HepG2 (cell line): ENCODE measurements around the gene APOD. TPM values are rescaled to one million over a fixed set of nuclear protein-coding genes. Genes with fewer than 3 reads are reported as not detected.

ENCODE experiments used
- ATAC-seq: fragments of 200-7000 bp; cut with Tn5 transposase; 3 replicates; pipeline ENCODE4 v1.9.1; 2020; ENCODE audit warnings: mild to moderate bottlenecking, moderate library complexity
- BruUV-seq: library from RNA; stranded (reverse); fragments of 400-500 nt; replicated peaks from 2 replicates; lab custom pipeline; 2021; lab: Mats Ljungman, UMichigan
- CTCF ChIA-PET: fragments of 300-600 bp; formaldehyde crosslinking; extraction: SDS; loops from one replicate; lab custom pipeline; 2021; ENCODE audit warnings: low total read pairs, inconsistent platforms, low intra/inter-chr PET ratio; lab: Yijun Ruan, JAX
- POLR2A ChIA-PET: fragments of 350-600 bp; sonication (Branson Sonifier 250); formaldehyde crosslinking; loops from one replicate; lab custom pipeline; 2020; ENCODE audit warnings: antibody characterized with exemption, inconsistent platforms; lab: Yijun Ruan, JAX
- DNase-seq: peaks from one replicate; pipeline ENCODE4 v3.0.0-alpha.2; 2015; ENCODE audit warnings: low spot score
- FAIRE-seq: peaks from 3 replicates; lab custom pipeline; 2011; peaks lifted over from hg19 to GRCh38; lab: Jason Lieb, UNC
- H2AFZ ChIP-seq: one replicate; pipeline ENCODE4 v1.6.1; 2011; ENCODE audit warnings: low read length, inconsistent platforms
- H3K27ac ChIP-seq: fragments of 300-600 bp; 3 replicates; pipeline ENCODE4 v1.8.0; 2011; ENCODE audit warnings: mixed run types, mild to moderate bottlenecking, mixed read lengths, low read length, inconsistent platforms; ENCODE audit not compliant: insufficient read depth; ENCODE audit errors: extremely low read length
- H3K27me3 ChIP-seq, 2 experiments: fragments of 200-600 bp in 1 of 2; 2 replicates in 1 of 2; 3 replicates in 1 of 2; pipeline versions ENCODE4 v1.6.0 to v1.8.0; 2011; ENCODE audit warnings: low read length in 2 of 2, mild to moderate bottlenecking in 2 of 2, moderate library complexity in 2 of 2, inconsistent platforms in 1 of 2; ENCODE audit not compliant: insufficient read depth in 2 of 2, control insufficient read depth in 1 of 2
- H3K36me3 ChIP-seq, 2 experiments: fragments of 200-600 bp in 1 of 2; replicated peaks in 1 of 2; 2 replicates in 1 of 2; 3 replicates in 1 of 2; pipeline versions ENCODE4 v1.5.1 to v1.8.0; 2011; ENCODE audit warnings: low read length in 2 of 2, inconsistent platforms in 1 of 2; ENCODE audit not compliant: insufficient read depth in 2 of 2, control insufficient read depth in 1 of 2
- H3K4me1 ChIP-seq: 2 replicates; pipeline ENCODE4 v1.5.1; 2012; ENCODE audit warnings: low read length, inconsistent platforms; ENCODE audit not compliant: insufficient read depth
- H3K4me2 ChIP-seq: 2 replicates; pipeline ENCODE4 v1.6.0; 2011; ENCODE audit warnings: low read depth, low read length, inconsistent platforms
- H3K4me3 ChIP-seq, 3 experiments: fragments of 200-600 bp in 1 of 3; sonication (generic), shearing (Covaris generic) in 1 of 3; replicated peaks in 1 of 3; 2 replicates each; pipeline ENCODE4 v1.5.1; 2011 to 2016; ENCODE audit warnings: low read length in 3 of 3, inconsistent platforms in 2 of 3, low read depth in 2 of 3, mild to moderate bottlenecking in 2 of 3, control low read depth in 1 of 3, mixed read lengths in 1 of 3; ENCODE audit not compliant: insufficient read depth in 1 of 3
- H3K79me2 ChIP-seq: one replicate; pipeline ENCODE4 v1.6.1; 2011; ENCODE audit warnings: low read length, inconsistent platforms; ENCODE audit not compliant: insufficient read depth
- H3K9ac ChIP-seq: 2 replicates; pipeline ENCODE4 v1.6.0; 2011; ENCODE audit warnings: mild to moderate bottlenecking, low read depth, low read length, inconsistent platforms; ENCODE audit not compliant: insufficient read depth
- H3K9me3 ChIP-seq: 2 replicates; pipeline ENCODE4 v1.5.1; 2012; ENCODE audit warnings: mild to moderate bottlenecking, low read length
- H4K20me1 ChIP-seq: 2 replicates; pipeline ENCODE4 v1.6.0; 2011; ENCODE audit warnings: inconsistent platforms, mild to moderate bottlenecking, low read length, moderate library complexity; ENCODE audit not compliant: insufficient read depth
- ATF7 ChIP-seq, 2 experiments: fragments of 450-650 bp in 1 of 2; sonication (generic) in 1 of 2; formaldehyde crosslinking in 1 of 2; IDR thresholded peaks; 2 replicates each; pipeline versions ENCODE4 v1.4.0 to v1.6.1; 2016 to 2020; ENCODE audit warnings: antibody characterized with exemption in 1 of 2, mild to moderate bottlenecking in 1 of 2, missing genetic modification reagents in 1 of 2
- CCDC6 ChIP-seq: sonication (generic); formaldehyde crosslinking; IDR thresholded peaks from 2 replicates; pipeline ENCODE4 v1.8.1; 2022; ENCODE audit warnings: mild to moderate bottlenecking, missing genetic modification reagents, moderate library complexity
- FIP1L1 ChIP-seq: fragments of 200-400 bp; formaldehyde crosslinking; IDR thresholded peaks from 2 replicates; pipeline ENCODE4 v1.6.1; 2018; ENCODE audit warnings: low read depth, mild to moderate bottlenecking, low read length, moderate library complexity, borderline replicate concordance; ENCODE audit not compliant: insufficient read depth
- FOSL2 ChIP-seq: sonication (generic); formaldehyde crosslinking; IDR thresholded peaks from 2 replicates; pipeline ENCODE4 v1.4.0; 2020; ENCODE audit warnings: missing genetic modification reagents
- GFI1 ChIP-seq: sonication (generic); formaldehyde crosslinking; IDR thresholded peaks from 2 replicates; pipeline ENCODE4 v1.5.0; 2020; ENCODE audit warnings: missing genetic modification reagents, mild to moderate bottlenecking, borderline replicate concordance
- MTF2 ChIP-seq: sonication (generic); formaldehyde crosslinking; IDR thresholded peaks from 2 replicates; pipeline ENCODE4 v1.5.0; 2020; ENCODE audit warnings: missing genetic modification reagents, borderline replicate concordance
- POLR2A ChIP-seq, 2 experiments: IDR thresholded peaks; 2 replicates each; pipeline ENCODE4 v1.6.1; 2011; ENCODE audit warnings: low read depth in 2 of 2, low read length in 2 of 2, mild to moderate bottlenecking in 1 of 2, moderate library complexity in 1 of 2; ENCODE audit not compliant: insufficient read depth in 1 of 2
- RCOR2 ChIP-seq: IDR thresholded peaks from 2 replicates; pipeline ENCODE4 v1.6.1; 2016; ENCODE audit warnings: missing biosample characterization, missing genetic modification reagents
- ZNF441 ChIP-seq: sonication (generic); formaldehyde crosslinking; IDR thresholded peaks from 2 replicates; pipeline ENCODE4 v1.7.0; 2021; ENCODE audit warnings: missing genetic modification reagents, borderline replicate concordance
- ZNF484 ChIP-seq: sonication (generic); formaldehyde crosslinking; IDR thresholded peaks from 2 replicates; pipeline ENCODE4 v1.5.1; 2020; ENCODE audit warnings: mild to moderate bottlenecking, low read depth, missing genetic modification reagents, borderline replicate concordance
- ZNF546 ChIP-seq: sonication (generic); formaldehyde crosslinking; conservative IDR thresholded peaks from 2 replicates; pipeline ENCODE4 v1.8.1; 2023; ENCODE audit warnings: mild to moderate bottlenecking, missing genetic modification reagents
- ZNF556 ChIP-seq: sonication (generic); formaldehyde crosslinking; IDR thresholded peaks from 2 replicates; pipeline ENCODE4 v1.4.0; 2020; ENCODE audit warnings: mild to moderate bottlenecking, missing genetic modification reagents, borderline replicate concordance
- ZSCAN9 ChIP-seq: IDR thresholded peaks from 2 replicates; pipeline ENCODE4 v1.6.1; 2016; ENCODE audit warnings: borderline replicate concordance
- in situ Hi-C: cut with HindIII; loops from 2 replicates; pipeline ENCODE4 v1.10.0; 2017; ENCODE audit warnings: low pct_unique_long_range_greater_than_20kb; ENCODE audit not compliant: extremely low pct_ligation_motif_present
- intact Hi-C: fragments of 100-400 bp; cut with micrococcal nuclease; formaldehyde crosslinking; loops from one replicate; pipeline ENCODE4 v1.10.0; 2022; ENCODE audit not compliant: unreplicated experiment
- polyA plus RNA-seq, 8 experiments: library from polyadenylated mRNA; depleted of rRNA in 3 of 8; stranded (reverse) in 7 of 8; unstranded in 1 of 8; fragments of >200 nt; fragmentation: Illumina TruSeq in 4 of 8; extraction: Trizol in 4 of 8; gene quantifications; 2 replicates each; pipeline versions ENCODE4 v1.2.1 to v1.2.3, GENCODE V29; 2011 to 2016; ENCODE audit warnings: low read depth in 4 of 8, missing spikeins in 1 of 8, mixed read lengths in 1 of 8; ENCODE audit not compliant: insufficient read depth in 1 of 8
- total RNA-seq, 5 experiments: library from RNA; depleted of rRNA; stranded (reverse); fragments of >200 nt; fragmentation: Illumina TruSeq; extraction: Trizol; gene quantifications; 2 replicates each; pipeline ENCODE4 v1.2.3, GENCODE V29; 2016; ENCODE audit warnings: low read depth in 1 of 5
- TF ChIP-seq, protein P1 (sequence below): sonication (generic); formaldehyde crosslinking; IDR thresholded peaks from 2 replicates; pipeline ENCODE4 v1.4.0; 2020; ENCODE audit warnings: missing genetic modification reagents; ENCODE audit errors: not compliant biosample characterization
- TF ChIP-seq, protein P2 (sequence below): sonication (generic); formaldehyde crosslinking; IDR thresholded peaks from 2 replicates; pipeline ENCODE4 v1.4.0; 2020; ENCODE audit warnings: mild to moderate bottlenecking, missing genetic modification reagents
- TF ChIP-seq, protein P3 (sequence below): sonication (generic); formaldehyde crosslinking; IDR thresholded peaks from 2 replicates; pipeline ENCODE4 v1.5.1; 2020; ENCODE audit warnings: mild to moderate bottlenecking, moderate library complexity, missing genetic modification reagents
- TF ChIP-seq, protein P4 (sequence below): sonication (generic); formaldehyde crosslinking; conservative IDR thresholded peaks from 2 replicates; pipeline ENCODE4 v1.5.0; 2020; ENCODE audit warnings: missing genetic modification reagents
- TF ChIP-seq, protein P5 (sequence below): sonication (generic); formaldehyde crosslinking; IDR thresholded peaks from 2 replicates; pipeline ENCODE4 v1.9.0; 2021; ENCODE audit warnings: missing genetic modification reagents, mild to moderate bottlenecking, borderline replicate concordance

The APOD gene
- total and polyA plus RNA-seq, 2 of the 13 experiments (the other 11 are each of a cell fraction or from before 2014, with no cell fraction given), result not detected

DNA sequence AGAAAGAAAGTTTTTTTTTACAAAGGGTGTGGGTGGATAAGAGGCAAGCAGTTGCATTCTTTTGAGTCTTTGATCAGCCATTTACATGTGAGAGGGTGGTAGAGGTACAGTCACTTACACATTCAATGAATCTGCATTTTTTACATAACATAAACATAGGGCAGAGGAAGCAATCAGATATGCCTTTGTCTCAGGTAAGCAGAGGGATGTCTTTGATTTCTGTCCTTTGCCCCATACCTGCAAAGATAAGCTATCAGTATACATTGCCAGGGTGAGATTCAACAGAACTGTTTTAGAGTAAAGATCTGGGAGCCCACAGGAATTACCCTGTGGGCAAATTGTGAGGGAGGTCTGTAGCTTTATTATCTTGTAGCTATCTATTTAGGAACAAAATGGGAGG is 35.2 kb downstream of the APOD start:
- H3K36me3 ChIP-seq, result no peaks in the 10 kb centered on the region
- no peak for FAIRE-seq
- intact Hi-C loops (loop anchor here (10.0 kb wide), 1 partner anchor 1424 kb away; no protein-coding TSS in a partner anchor), in situ Hi-C loops (no loop called here)
- BruUV-seq, result no TSS peak
- no peaks in the 10 kb centered on the region for H4K20me1 ChIP-seq
- H3K79me2 ChIP-seq, result no peaks in the 10 kb centered on the region
- ChIA-PET POLR2A (no interaction called here), CTCF (no interaction called here)
- peak overlapping the region; percentile 18 for H2AFZ ChIP-seq
- peak overlapping the region in 2 of 3 experiments; percentile 44 to 50; a peak in 2 of 6 replicates for H3K4me3 ChIP-seq
- H3K27me3 ChIP-seq, result no peaks in the 10 kb centered on the region
- peak overlapping the region; percentile 52 for H3K9ac ChIP-seq
- H3K27ac ChIP-seq, result peak overlapping the region; percentile 62
- H3K4me1 ChIP-seq, result peaks cover 98% of the 10 kb centered on the region
- H3K4me2 ChIP-seq, result peak overlapping the region; percentile 77
- ATAC-seq, result no peak
- H3K9me3 ChIP-seq, result no peaks in the 10 kb centered on the region
- peak; percentile 91 for DNase-seq
- TF ChIP-seq POLR2A (IDR thresholded peaks at IDR 0.05; ENCODE audit: insufficient read depth in 1 of 2, low read depth in 2 of 2, low read length in 2 of 2) (no peak), RCOR2 (peak; percentile 12; the same call in 1 of the 2 replicates), ZSCAN9 (CRISPR knock-in tag) (no peak), ZNF556 (no peak), ZNF546 (no peak), ZNF484 (CRISPR knock-in tag) (no peak), MTF2 (CRISPR knock-in tag) (no peak), ATF7 (IDR thresholded peaks at IDR 0.05) (no peak), ATF7 (CRISPR knock-in tag; IDR thresholded peaks at IDR 0.05) (no peak), FOSL2 (0 out of 2 replicates have a peak, but pooled peaks have one; percentile 11), GFI1 (CRISPR knock-in tag) (peak; percentile 98), FIP1L1 (no peak), CCDC6 (CRISPR knock-in tag) (no peak), ZNF441 (CRISPR knock-in tag) (no peak)
- TF ChIP-seq, protein P1, sequence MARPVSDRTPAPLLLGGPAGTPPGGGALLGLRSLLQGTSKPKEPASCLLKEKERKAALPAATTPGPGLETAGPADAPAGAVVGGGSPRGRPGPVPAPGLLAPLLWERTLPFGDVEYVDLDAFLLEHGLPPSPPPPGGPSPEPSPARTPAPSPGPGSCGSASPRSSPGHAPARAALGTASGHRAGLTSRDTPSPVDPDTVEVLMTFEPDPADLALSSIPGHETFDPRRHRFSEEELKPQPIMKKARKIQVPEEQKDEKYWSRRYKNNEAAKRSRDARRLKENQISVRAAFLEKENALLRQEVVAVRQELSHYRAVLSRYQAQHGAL (CRISPR knock-in tag), result no peak
- TF ChIP-seq, protein P2, sequence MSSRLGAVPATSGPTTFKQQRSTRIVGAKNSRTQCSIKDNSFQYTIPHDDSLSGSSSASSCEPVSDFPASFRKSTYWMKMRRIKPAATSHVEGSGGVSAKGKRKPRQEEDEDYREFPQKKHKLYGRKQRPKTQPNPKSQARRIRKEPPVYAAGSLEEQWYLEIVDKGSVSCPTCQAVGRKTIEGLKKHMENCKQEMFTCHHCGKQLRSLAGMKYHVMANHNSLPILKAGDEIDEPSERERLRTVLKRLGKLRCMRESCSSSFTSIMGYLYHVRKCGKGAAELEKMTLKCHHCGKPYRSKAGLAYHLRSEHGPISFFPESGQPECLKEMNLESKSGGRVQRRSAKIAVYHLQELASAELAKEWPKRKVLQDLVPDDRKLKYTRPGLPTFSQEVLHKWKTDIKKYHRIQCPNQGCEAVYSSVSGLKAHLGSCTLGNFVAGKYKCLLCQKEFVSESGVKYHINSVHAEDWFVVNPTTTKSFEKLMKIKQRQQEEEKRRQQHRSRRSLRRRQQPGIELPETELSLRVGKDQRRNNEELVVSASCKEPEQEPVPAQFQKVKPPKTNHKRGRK (CRISPR knock-in tag), result no peak
- TF ChIP-seq, protein P3, sequence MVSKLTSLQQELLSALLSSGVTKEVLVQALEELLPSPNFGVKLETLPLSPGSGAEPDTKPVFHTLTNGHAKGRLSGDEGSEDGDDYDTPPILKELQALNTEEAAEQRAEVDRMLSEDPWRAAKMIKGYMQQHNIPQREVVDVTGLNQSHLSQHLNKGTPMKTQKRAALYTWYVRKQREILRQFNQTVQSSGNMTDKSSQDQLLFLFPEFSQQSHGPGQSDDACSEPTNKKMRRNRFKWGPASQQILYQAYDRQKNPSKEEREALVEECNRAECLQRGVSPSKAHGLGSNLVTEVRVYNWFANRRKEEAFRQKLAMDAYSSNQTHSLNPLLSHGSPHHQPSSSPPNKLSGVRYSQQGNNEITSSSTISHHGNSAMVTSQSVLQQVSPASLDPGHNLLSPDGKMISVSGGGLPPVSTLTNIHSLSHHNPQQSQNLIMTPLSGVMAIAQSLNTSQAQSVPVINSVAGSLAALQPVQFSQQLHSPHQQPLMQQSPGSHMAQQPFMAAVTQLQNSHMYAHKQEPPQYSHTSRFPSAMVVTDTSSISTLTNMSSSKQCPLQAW (CRISPR knock-in tag), result no peak
- TF ChIP-seq, protein P4, sequence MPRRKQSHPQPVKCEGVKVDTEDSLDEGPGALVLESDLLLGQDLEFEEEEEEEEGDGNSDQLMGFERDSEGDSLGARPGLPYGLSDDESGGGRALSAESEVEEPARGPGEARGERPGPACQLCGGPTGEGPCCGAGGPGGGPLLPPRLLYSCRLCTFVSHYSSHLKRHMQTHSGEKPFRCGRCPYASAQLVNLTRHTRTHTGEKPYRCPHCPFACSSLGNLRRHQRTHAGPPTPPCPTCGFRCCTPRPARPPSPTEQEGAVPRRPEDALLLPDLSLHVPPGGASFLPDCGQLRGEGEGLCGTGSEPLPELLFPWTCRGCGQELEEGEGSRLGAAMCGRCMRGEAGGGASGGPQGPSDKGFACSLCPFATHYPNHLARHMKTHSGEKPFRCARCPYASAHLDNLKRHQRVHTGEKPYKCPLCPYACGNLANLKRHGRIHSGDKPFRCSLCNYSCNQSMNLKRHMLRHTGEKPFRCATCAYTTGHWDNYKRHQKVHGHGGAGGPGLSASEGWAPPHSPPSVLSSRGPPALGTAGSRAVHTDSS (CRISPR knock-in tag), result no peak
- TF ChIP-seq, protein P5, sequence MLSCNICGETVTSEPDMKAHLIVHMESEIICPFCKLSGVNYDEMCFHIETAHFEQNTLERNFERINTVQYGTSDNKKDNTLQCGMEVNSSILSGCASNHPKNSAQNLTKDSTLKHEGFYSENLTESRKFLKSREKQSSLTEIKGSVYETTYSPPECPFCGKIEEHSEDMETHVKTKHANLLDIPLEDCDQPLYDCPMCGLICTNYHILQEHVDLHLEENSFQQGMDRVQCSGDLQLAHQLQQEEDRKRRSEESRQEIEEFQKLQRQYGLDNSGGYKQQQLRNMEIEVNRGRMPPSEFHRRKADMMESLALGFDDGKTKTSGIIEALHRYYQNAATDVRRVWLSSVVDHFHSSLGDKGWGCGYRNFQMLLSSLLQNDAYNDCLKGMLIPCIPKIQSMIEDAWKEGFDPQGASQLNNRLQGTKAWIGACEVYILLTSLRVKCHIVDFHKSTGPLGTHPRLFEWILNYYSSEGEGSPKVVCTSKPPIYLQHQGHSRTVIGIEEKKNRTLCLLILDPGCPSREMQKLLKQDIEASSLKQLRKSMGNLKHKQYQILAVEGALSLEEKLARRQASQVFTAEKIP, result no peak
